HepG2 (cell line): Measurements from ENCODE around the gene ITGA7. TPM values are rescaled to one million over a fixed set of nuclear protein-coding genes. Genes with fewer than 3 reads are reported as not detected.
A peak's percentile ranks its signal among the peaks of the same experiment; 100 is the strongest.

Source experiments
- ATAC-seq: fragments of 200-7000 bp; cut with Tn5 transposase; 3 replicates; pipeline ENCODE4 v1.9.1; 2020; ENCODE audit warnings: mild to moderate bottlenecking, moderate library complexity
- BruUV-seq: library from RNA; stranded (reverse); fragments of 400-500 nt; replicated peaks from 2 replicates; lab custom pipeline; 2021; lab: Mats Ljungman, UMichigan
- CTCF ChIA-PET: fragments of 300-600 bp; formaldehyde crosslinking; extraction: SDS; loops from one replicate; lab custom pipeline; 2021; ENCODE audit warnings: low total read pairs, inconsistent platforms, low intra/inter-chr PET ratio; lab: Yijun Ruan, JAX
- POLR2A ChIA-PET: fragments of 350-600 bp; sonication (Branson Sonifier 250); formaldehyde crosslinking; loops from one replicate; lab custom pipeline; 2020; ENCODE audit warnings: antibody characterized with exemption, inconsistent platforms; lab: Yijun Ruan, JAX
- DNase-seq: peaks from one replicate; pipeline ENCODE4 v3.0.0-alpha.2; 2015; ENCODE audit warnings: low spot score
- FAIRE-seq: peaks from 3 replicates; lab custom pipeline; 2011; peaks lifted over from hg19 to GRCh38; lab: Jason Lieb, UNC
- H2AFZ ChIP-seq: one replicate; pipeline ENCODE4 v1.6.1; 2011; ENCODE audit warnings: low read length, inconsistent platforms
- H3K27ac ChIP-seq: fragments of 300-600 bp; 3 replicates; pipeline ENCODE4 v1.8.0; 2011; ENCODE audit warnings: mixed run types, mild to moderate bottlenecking, mixed read lengths, low read length, inconsistent platforms; ENCODE audit not compliant: insufficient read depth; ENCODE audit errors: extremely low read length
- H3K27me3 ChIP-seq, 2 experiments: fragments of 200-600 bp in 1 of 2; 2 replicates in 1 of 2; 3 replicates in 1 of 2; pipeline versions ENCODE4 v1.6.0 to v1.8.0; 2011; ENCODE audit warnings: low read length in 2 of 2, mild to moderate bottlenecking in 2 of 2, moderate library complexity in 2 of 2, inconsistent platforms in 1 of 2; ENCODE audit not compliant: insufficient read depth in 2 of 2, control insufficient read depth in 1 of 2
- H3K36me3 ChIP-seq, 2 experiments: fragments of 200-600 bp in 1 of 2; replicated peaks in 1 of 2; 2 replicates in 1 of 2; 3 replicates in 1 of 2; pipeline versions ENCODE4 v1.5.1 to v1.8.0; 2011; ENCODE audit warnings: low read length in 2 of 2, inconsistent platforms in 1 of 2; ENCODE audit not compliant: insufficient read depth in 2 of 2, control insufficient read depth in 1 of 2
- H3K4me1 ChIP-seq: 2 replicates; pipeline ENCODE4 v1.5.1; 2012; ENCODE audit warnings: low read length, inconsistent platforms; ENCODE audit not compliant: insufficient read depth
- H3K4me2 ChIP-seq: 2 replicates; pipeline ENCODE4 v1.6.0; 2011; ENCODE audit warnings: low read depth, low read length, inconsistent platforms
- H3K4me3 ChIP-seq, 3 experiments: fragments of 200-600 bp in 1 of 3; sonication (generic), shearing (Covaris generic) in 1 of 3; replicated peaks in 1 of 3; 2 replicates each; pipeline ENCODE4 v1.5.1; 2011 to 2016; ENCODE audit warnings: low read length in 3 of 3, inconsistent platforms in 2 of 3, low read depth in 2 of 3, mild to moderate bottlenecking in 2 of 3, control low read depth in 1 of 3, mixed read lengths in 1 of 3; ENCODE audit not compliant: insufficient read depth in 1 of 3
- H3K79me2 ChIP-seq: one replicate; pipeline ENCODE4 v1.6.1; 2011; ENCODE audit warnings: low read length, inconsistent platforms; ENCODE audit not compliant: insufficient read depth
- H3K9ac ChIP-seq: 2 replicates; pipeline ENCODE4 v1.6.0; 2011; ENCODE audit warnings: mild to moderate bottlenecking, low read depth, low read length, inconsistent platforms; ENCODE audit not compliant: insufficient read depth
- H3K9me3 ChIP-seq: 2 replicates; pipeline ENCODE4 v1.5.1; 2012; ENCODE audit warnings: mild to moderate bottlenecking, low read length
- H4K20me1 ChIP-seq: 2 replicates; pipeline ENCODE4 v1.6.0; 2011; ENCODE audit warnings: inconsistent platforms, mild to moderate bottlenecking, low read length, moderate library complexity; ENCODE audit not compliant: insufficient read depth
- CEBPB ChIP-seq: IDR thresholded peaks from 2 replicates; pipeline ENCODE4 v1.6.1; 2011; ENCODE audit warnings: low read depth, low read length, improper control_type of control experiment, borderline replicate concordance
- FOXA3 ChIP-seq: IDR thresholded peaks from 2 replicates; pipeline ENCODE4 v1.6.1; 2016; ENCODE audit warnings: missing genetic modification reagents, missing compliant biosample characterization
- PAWR ChIP-seq: sonication (generic); formaldehyde crosslinking; IDR thresholded peaks from 2 replicates; pipeline ENCODE4 v1.4.0; 2020; ENCODE audit warnings: missing genetic modification reagents, mild to moderate bottlenecking, borderline replicate concordance
- ZNF33B ChIP-seq: sonication (generic); formaldehyde crosslinking; IDR thresholded peaks from 2 replicates; pipeline ENCODE4 v1.5.1; 2020; ENCODE audit warnings: mild to moderate bottlenecking, missing genetic modification reagents
- WGBS: methylation state at CpG from one replicate; pipeline ENCODE4 v1.1.6; 2017; ENCODE audit warnings: low lambda C conversion rate; 5-methylcytosine and 5-hydroxymethylcytosine counted together
- in situ Hi-C: cut with HindIII; loops from 2 replicates; pipeline ENCODE4 v1.10.0; 2017; ENCODE audit warnings: low pct_unique_long_range_greater_than_20kb; ENCODE audit not compliant: extremely low pct_ligation_motif_present
- intact Hi-C: fragments of 100-400 bp; cut with micrococcal nuclease; formaldehyde crosslinking; loops from one replicate; pipeline ENCODE4 v1.10.0; 2022; ENCODE audit not compliant: unreplicated experiment
- polyA plus RNA-seq, 8 experiments: library from polyadenylated mRNA; depleted of rRNA in 3 of 8; stranded (reverse) in 7 of 8; unstranded in 1 of 8; fragments of >200 nt; fragmentation: Illumina TruSeq in 4 of 8; extraction: Trizol in 4 of 8; gene quantifications; 2 replicates each; pipeline versions ENCODE4 v1.2.1 to v1.2.3, GENCODE V29; 2011 to 2016; ENCODE audit warnings: low read depth in 4 of 8, missing spikeins in 1 of 8, mixed read lengths in 1 of 8; ENCODE audit not compliant: insufficient read depth in 1 of 8
- total RNA-seq, 5 experiments: library from RNA; depleted of rRNA; stranded (reverse); fragments of >200 nt; fragmentation: Illumina TruSeq; extraction: Trizol; gene quantifications; 2 replicates each; pipeline ENCODE4 v1.2.3, GENCODE V29; 2016; ENCODE audit warnings: low read depth in 1 of 5

ITGA7 gene
- total and polyA plus RNA-seq, 2 of the 13 experiments (the other 11 are each of a cell fraction or from before 2014, with no cell fraction given) = 0.65 to 0.75 TPM

GRCh38 chr12:55658635-55659391 is 48.9 kb downstream of the ITGA7 start:
- Histone ChIP-seq H3K4me2 (no peak overlapping the region), H3K79me2 (no peaks in the 10 kb centered on the region), H3K27me3 (no peaks in the 10 kb centered on the region), H3K9me3 (no peaks in the 10 kb centered on the region), H3K4me3 (no peak overlapping the region), H3K27ac (no peak overlapping the region), H3K36me3 (no peaks in the 10 kb centered on the region), H3K4me1 (peaks cover 10% of the 10 kb centered on the region), H2AFZ (no peak overlapping the region), H4K20me1 (no peaks in the 10 kb centered on the region), H3K9ac (no peak overlapping the region)
- DNase-seq = no peak
- in situ Hi-C loops = no loop called here
- TF ChIP-seq CEBPB (0 out of 2 replicates have a peak, but pooled peaks have one; percentile 21), PAWR (no peak)
- no peak for ATAC-seq
- intact Hi-C loops = loop anchor here (1.0 kb wide), 1 partner anchor 22 kb away; a partner anchor contains a TSS
- ChIA-PET POLR2A (no interaction called here), CTCF (interaction anchor here (2.2 kb wide), 1 partner anchor 79 kb away, joined by 23 read pairs; no protein-coding TSS in a partner anchor)
- 19% methylated on average over 3 of the region's 3 CpGs for WGBS
- FAIRE-seq = no peak
- BruUV-seq = no TSS peak

DNA sequence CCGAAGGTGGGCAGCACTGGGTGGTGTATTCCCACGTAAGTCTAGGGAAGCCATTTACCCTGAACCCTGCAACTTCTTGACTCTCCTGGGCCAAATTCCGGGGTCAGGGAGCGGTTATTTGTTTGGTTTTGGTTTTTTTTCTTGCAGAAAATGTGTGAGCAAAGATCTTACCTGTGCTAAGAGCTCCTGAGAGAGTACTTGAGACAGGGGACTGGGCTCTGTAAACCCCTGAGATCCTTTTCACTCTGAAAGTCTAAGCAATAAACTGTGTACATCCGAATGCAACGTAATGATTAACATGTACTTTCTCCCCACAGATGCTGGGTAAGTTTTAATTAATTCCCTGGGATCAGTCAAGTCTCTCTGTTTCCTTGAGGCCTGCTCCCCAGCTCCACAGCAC is 49.5 kb downstream of the ITGA7 start:
- TF ChIP-seq ZNF33B (CRISPR knock-in tag) (no peak), FOXA3 (CRISPR knock-in tag) (no peak)
- Histone ChIP-seq H4K20me1 (no peaks in the 10 kb centered on the region), H3K4me3 (no peak overlapping the region), H3K79me2 (no peaks in the 10 kb centered on the region), H3K9ac (no peak overlapping the region), H2AFZ (no peak overlapping the region), H3K9me3 (no peaks in the 10 kb centered on the region), H3K4me1 (peaks cover 10% of the 10 kb centered on the region), H3K4me2 (no peak overlapping the region), H3K27ac (no peak overlapping the region), H3K36me3 (no peaks in the 10 kb centered on the region), H3K27me3 (no peaks in the 10 kb centered on the region)
- intact Hi-C loops (no loop called here), in situ Hi-C loops (no loop called here)
- ChIA-PET CTCF (no interaction called here), POLR2A (no interaction called here)
- no peak for DNase-seq
- no peak for ATAC-seq
- BruUV-seq = no TSS peak
- WGBS = 5% methylated on average over 6 of the region's 6 CpGs
- FAIRE-seq = no peak
